Astrocyte of the cerebellum (primary cell): ENCODE measurements around the gene RIPK4.
"Not testable (repeated sequence)": the region's sequence is repeated elsewhere in the genome, so short reads cannot be mapped to it uniquely, and the experiment has no call there.

ENCODE experiments used
- DNase-seq: peaks from one replicate; pipeline ENCODE4 v3.0.0-alpha.2; 2011; ENCODE audit warnings: low read depth
- H3K4me3 ChIP-seq: 2 replicates; pipeline ENCODE4 v1.5.1; 2011; ENCODE audit warnings: mild to moderate bottlenecking, low read depth, low read length, moderate library complexity
- CTCF ChIP-seq: IDR thresholded peaks from 2 replicates; pipeline ENCODE4 v1.5.1; 2012; ENCODE audit warnings: low read length, low read depth, moderate library complexity, mild to moderate bottlenecking; ENCODE audit errors: missing control alignments
- in situ Hi-C: cut with HindIII; loops from 2 replicates; pipeline ENCODE4 v1.10.0; 2017; ENCODE audit warnings: low sequenced_read_pairs

The RIPK4 gene

GRCh38 chr21:41717573-41718330, 49.1 kb downstream of the RIPK4 start:
- in situ Hi-C loops, result no loop called here
- DNase-seq, result no peak
- no peak for TF ChIP-seq CTCF
- no peak overlapping the region for H3K4me3 ChIP-seq

GRCh38 chr21:41716751-41717150, 50.1 kb downstream of the RIPK4 start:
- DNase-seq, result no peak
- H3K4me3 ChIP-seq, result no peak overlapping the region
- no peak for TF ChIP-seq CTCF
- in situ Hi-C loops, result no loop called here

GRCh38 chr21:41715649-41716281, 51.1 kb downstream of the RIPK4 start:
- no peak for TF ChIP-seq CTCF
- DNase-seq, result no peak
- in situ Hi-C loops, result no loop called here
- no peak overlapping the region for H3K4me3 ChIP-seq

- DNase-seq, in situ Hi-C loops: not testable (repeated sequence)
These were observed 52.5 kb downstream of the RIPK4 start for GRCh38 chr21:41714299-41714865.

GRCh38 chr21:41713495-41714281, 53.2 kb downstream of the RIPK4 start:
- in situ Hi-C loops, result no loop called here
- no peak for DNase-seq
- no peak overlapping the region for H3K4me3 ChIP-seq
- TF ChIP-seq CTCF, result no peak

More at GRCh38 chr21:41714299-41714865, 52.5 kb downstream of the RIPK4 start:
- H3K4me3 ChIP-seq, result not testable (repeated sequence)

- in situ Hi-C loops, result no loop called here
- no peak for DNase-seq
- no peak for TF ChIP-seq CTCF
- no peak overlapping the region for H3K4me3 ChIP-seq
These were observed 54.1 kb downstream of the RIPK4 start for GRCh38 chr21:41712730-41713129.

GRCh38 chr21:41712201-41712600, 54.7 kb downstream of the RIPK4 start:
- no peak for DNase-seq
- in situ Hi-C loops, result no loop called here
- no peak for TF ChIP-seq CTCF
- H3K4me3 ChIP-seq, result no peak overlapping the region
